Measurements from ENCODE around the gene RNF148. TPM values are rescaled to one million over a fixed set of nuclear protein-coding genes. Genes with fewer than 3 reads are reported as not detected.

The RNF148 gene
- total RNA-seq, 2 donors from 2014 or later = 0.95 TPM; not detected in 1

DNA sequence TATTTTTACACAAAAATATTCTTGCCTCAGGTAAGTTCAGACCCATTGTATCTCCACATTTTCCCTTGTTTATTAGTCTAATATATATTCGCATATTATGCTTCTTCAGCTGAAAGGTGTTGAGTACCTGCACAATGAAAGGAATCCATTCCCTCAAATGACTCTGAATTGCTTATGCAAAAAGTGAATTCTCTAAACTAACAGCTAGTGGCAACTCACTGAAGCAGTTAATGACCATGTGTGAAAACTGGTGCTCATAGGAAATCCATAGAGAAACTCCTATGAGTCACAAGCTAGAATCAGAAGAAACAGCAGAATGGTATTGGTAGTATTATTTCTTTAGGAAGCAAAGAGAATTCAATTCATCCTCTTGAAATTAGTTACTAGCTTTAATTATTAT is 33.5 kb upstream of the RNF148 start:
- Mint-ChIP-seq H3K4me1 (peaks cover 19% of the 10 kb centered on the region), H3K27ac (no peak overlapping the region)
- H3K4me3 ChIP-seq (ENCODE audit: low read length) = no peak overlapping the region

DNA sequence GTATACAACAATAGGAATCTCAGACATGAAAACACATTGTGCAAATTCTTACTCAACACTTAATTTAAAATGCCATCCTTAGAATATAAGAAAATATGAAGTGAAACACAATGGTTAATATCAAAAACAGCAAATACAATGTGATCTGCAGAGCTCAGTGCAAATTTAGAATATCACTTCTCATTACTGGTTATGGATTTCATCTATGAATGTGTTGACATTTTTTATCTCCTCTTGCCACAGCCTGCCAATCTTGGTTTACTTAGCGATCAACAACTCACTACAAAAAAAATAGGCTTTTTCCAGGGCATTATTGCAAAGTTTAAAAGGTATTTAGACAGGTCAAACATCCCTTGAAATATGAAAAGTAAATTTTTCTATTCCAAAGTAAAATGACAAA is 25.0 kb upstream of the RNF148 start:
- H3K27ac ChIP-seq (ENCODE audit: low read depth, low read length) = no peak overlapping the region
- H3K4me1 Mint-ChIP-seq = peaks cover 5% of the 10 kb centered on the region
- H3K4me3 ChIP-seq (ENCODE audit: low read length) = no peak overlapping the region
- no peak overlapping the region for H3K9ac ChIP-seq (ENCODE audit: extremely low read depth, low read length, poor library complexity, severe bottlenecking)
- peaks cover 6% of the 10 kb centered on the region for H3K9me3 Mint-ChIP-seq
- no peak for DNase-seq
- no peak overlapping the region for H3K27ac Mint-ChIP-seq
- H3K4me3 Mint-ChIP-seq = no peak overlapping the region
- TF ChIP-seq, protein P1, sequence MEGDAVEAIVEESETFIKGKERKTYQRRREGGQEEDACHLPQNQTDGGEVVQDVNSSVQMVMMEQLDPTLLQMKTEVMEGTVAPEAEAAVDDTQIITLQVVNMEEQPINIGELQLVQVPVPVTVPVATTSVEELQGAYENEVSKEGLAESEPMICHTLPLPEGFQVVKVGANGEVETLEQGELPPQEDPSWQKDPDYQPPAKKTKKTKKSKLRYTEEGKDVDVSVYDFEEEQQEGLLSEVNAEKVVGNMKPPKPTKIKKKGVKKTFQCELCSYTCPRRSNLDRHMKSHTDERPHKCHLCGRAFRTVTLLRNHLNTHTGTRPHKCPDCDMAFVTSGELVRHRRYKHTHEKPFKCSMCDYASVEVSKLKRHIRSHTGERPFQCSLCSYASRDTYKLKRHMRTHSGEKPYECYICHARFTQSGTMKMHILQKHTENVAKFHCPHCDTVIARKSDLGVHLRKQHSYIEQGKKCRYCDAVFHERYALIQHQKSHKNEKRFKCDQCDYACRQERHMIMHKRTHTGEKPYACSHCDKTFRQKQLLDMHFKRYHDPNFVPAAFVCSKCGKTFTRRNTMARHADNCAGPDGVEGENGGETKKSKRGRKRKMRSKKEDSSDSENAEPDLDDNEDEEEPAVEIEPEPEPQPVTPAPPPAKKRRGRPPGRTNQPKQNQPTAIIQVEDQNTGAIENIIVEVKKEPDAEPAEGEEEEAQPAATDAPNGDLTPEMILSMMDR (conservative IDR thresholded peaks at IDR 0.05) = no peak
- no peaks in the 10 kb centered on the region for H3K4me1 ChIP-seq (ENCODE audit: control insufficient read depth, insufficient read depth, low read length)
- H3K27me3 ChIP-seq (ENCODE audit: control insufficient read depth, insufficient read depth, low read length, poor library complexity, severe bottlenecking) = no peaks in the 10 kb centered on the region
- no peaks in the 10 kb centered on the region for H3K9me3 ChIP-seq (ENCODE audit: control insufficient read depth, low read length)
- no peaks in the 10 kb centered on the region for H3K27me3 Mint-ChIP-seq (ENCODE audit: insufficient read depth)
- 100% methylated on average over 1 of the region's 1 CpG; no CpG with 5 or more reads in 1 of the 2 experiments for WGBS, 2 experiments (ENCODE audit: insufficient coverage in 1 of 2, insufficient read length in 1 of 2)
- H3K36me3 ChIP-seq (ENCODE audit: control insufficient read depth, insufficient read depth, low read length) = no peaks in the 10 kb centered on the region
- H3K36me3 Mint-ChIP-seq (ENCODE audit: low read depth) = no peaks in the 10 kb centered on the region

More for the DNA sequence above, 33.5 kb upstream of the RNF148 start:
- Mint-ChIP-seq H3K27me3 (ENCODE audit: insufficient read depth) (no peaks in the 10 kb centered on the region), H3K9me3 (peaks cover 2% of the 10 kb centered on the region), H3K36me3 (ENCODE audit: low read depth) (peaks cover 2% of the 10 kb centered on the region), H3K4me3 (no peak overlapping the region)
- H3K9me3 ChIP-seq (ENCODE audit: control insufficient read depth, low read length) = no peaks in the 10 kb centered on the region
- WGBS, 2 experiments (ENCODE audit: insufficient coverage in 1 of 2, insufficient read length in 1 of 2) = 67 to 73% methylated on average over 1 of the region's 1 CpG
- no peaks in the 10 kb centered on the region for H3K36me3 ChIP-seq (ENCODE audit: control insufficient read depth, insufficient read depth, low read length)
- no peak overlapping the region for H3K9ac ChIP-seq (ENCODE audit: extremely low read depth, low read length, poor library complexity, severe bottlenecking)
- H3K4me1 ChIP-seq (ENCODE audit: control insufficient read depth, insufficient read depth, low read length) = no peaks in the 10 kb centered on the region
- TF ChIP-seq, protein P1 (conservative IDR thresholded peaks at IDR 0.05) = no peak
- H3K27me3 ChIP-seq (ENCODE audit: control insufficient read depth, insufficient read depth, low read length, poor library complexity, severe bottlenecking) = no peaks in the 10 kb centered on the region
- H3K27ac ChIP-seq (ENCODE audit: low read depth, low read length) = no peak overlapping the region
- no peak for DNase-seq

DNA sequence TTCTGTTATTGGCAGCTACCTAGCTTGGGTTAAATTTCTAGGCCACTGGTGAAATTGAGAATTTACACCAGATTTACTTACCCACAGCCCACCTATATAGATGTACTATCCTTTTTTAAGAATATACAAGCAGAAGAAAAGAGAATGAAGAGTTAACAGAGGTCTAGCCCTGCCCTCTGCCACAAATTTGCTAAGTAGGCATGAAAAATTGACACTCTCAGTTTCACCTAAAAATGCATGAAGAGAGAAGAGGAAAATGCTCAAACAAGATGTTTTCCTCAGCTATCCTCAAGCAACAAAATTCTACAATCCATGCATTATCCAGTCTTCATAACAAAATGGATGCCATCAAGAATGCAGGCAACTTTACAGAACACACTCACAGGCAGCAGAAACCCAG is 24.6 kb upstream of the RNF148 start:
- no peaks in the 10 kb centered on the region for H3K27me3 Mint-ChIP-seq (ENCODE audit: insufficient read depth)
- no peaks in the 10 kb centered on the region for H3K36me3 Mint-ChIP-seq (ENCODE audit: low read depth)
- Histone ChIP-seq H3K27me3 (ENCODE audit: control insufficient read depth, insufficient read depth, low read length, poor library complexity, severe bottlenecking) (no peaks in the 10 kb centered on the region), H3K27ac (ENCODE audit: low read depth, low read length) (no peak overlapping the region), H3K9ac (ENCODE audit: extremely low read depth, low read length, poor library complexity, severe bottlenecking) (no peak overlapping the region), H3K4me3 (ENCODE audit: low read length) (no peak overlapping the region), H3K9me3 (ENCODE audit: control insufficient read depth, low read length) (no peaks in the 10 kb centered on the region), H3K4me1 (ENCODE audit: control insufficient read depth, insufficient read depth, low read length) (no peaks in the 10 kb centered on the region), H3K36me3 (ENCODE audit: control insufficient read depth, insufficient read depth, low read length) (no peaks in the 10 kb centered on the region)
- no peak overlapping the region for H3K27ac Mint-ChIP-seq
- H3K4me1 Mint-ChIP-seq = peaks cover 5% of the 10 kb centered on the region
- TF ChIP-seq, protein P1 (conservative IDR thresholded peaks at IDR 0.05) = no peak
- no peak overlapping the region for H3K4me3 Mint-ChIP-seq
- H3K9me3 Mint-ChIP-seq = peaks cover 7% of the 10 kb centered on the region
- no peak for DNase-seq
